Endothelial cell of umbilical vein (primary cell): ENCODE results near the gene ANKS6.

Experiments used
- CTCF ChIP-seq, 2 donors: IDR thresholded peaks; 1 replicate in 1 of 2; 2 replicates in 1 of 2; pipeline ENCODE4 v1.5.1; 2011; ENCODE audit warnings: low read length in 2 of 2, mild to moderate bottlenecking in 2 of 2, moderate library complexity in 2 of 2, control low read depth in 1 of 2, inconsistent platforms in 1 of 2, low read depth in 1 of 2; ENCODE audit not compliant: insufficient read depth in 1 of 2; ENCODE audit errors: extremely low read depth in 1 of 2
- POLR2A ChIP-seq: IDR thresholded peaks from 2 replicates; pipeline ENCODE4 v1.6.1; 2012; ENCODE audit warnings: low read depth, mild to moderate bottlenecking, control low read depth, low read length
- POLR2AphosphoS5 ChIP-seq: IDR thresholded peaks from 2 replicates; pipeline ENCODE4 v1.6.1; 2012; ENCODE audit warnings: low read depth, mild to moderate bottlenecking, control low read depth, low read length, moderate library complexity; ENCODE audit not compliant: insufficient read depth

DNA sequence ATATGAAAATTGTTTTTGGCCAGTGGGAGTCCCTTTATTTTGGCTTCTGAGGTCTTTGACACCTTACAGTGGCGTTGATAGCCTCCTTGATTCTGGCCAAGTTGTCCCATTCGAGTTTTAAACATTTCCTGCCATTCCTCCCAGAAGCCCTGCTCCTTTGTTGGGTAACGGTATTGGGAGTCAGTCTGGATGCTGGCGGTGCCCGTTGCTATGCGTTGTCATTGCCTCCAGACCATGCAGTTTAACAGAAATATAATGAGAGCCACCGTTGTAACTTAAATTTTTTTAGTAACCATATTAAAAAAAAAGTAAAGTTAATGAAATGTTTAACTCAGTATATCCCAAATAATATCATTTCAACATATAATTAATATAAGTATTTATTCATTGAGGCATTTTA is 46.2 kb upstream of the ANKS6 start:
- TF ChIP-seq CTCF (IDR thresholded peaks at IDR 0.05; ENCODE audit: extremely low read depth in 1 of 2, insufficient read depth in 1 of 2, low read depth in 1 of 2, low read length in 2 of 2): no peak
- TF ChIP-seq POLR2A: no peak
- no peak for TF ChIP-seq POLR2AphosphoS5
